ENCODE data around the gene DDX3X. TPM values are rescaled to one million over a fixed set of nuclear protein-coding genes. Genes with fewer than 3 reads are reported as not detected.

Gene DDX3X
- total RNA-seq, 1 experiment from 2014 or later: 338 TPM

DNA sequence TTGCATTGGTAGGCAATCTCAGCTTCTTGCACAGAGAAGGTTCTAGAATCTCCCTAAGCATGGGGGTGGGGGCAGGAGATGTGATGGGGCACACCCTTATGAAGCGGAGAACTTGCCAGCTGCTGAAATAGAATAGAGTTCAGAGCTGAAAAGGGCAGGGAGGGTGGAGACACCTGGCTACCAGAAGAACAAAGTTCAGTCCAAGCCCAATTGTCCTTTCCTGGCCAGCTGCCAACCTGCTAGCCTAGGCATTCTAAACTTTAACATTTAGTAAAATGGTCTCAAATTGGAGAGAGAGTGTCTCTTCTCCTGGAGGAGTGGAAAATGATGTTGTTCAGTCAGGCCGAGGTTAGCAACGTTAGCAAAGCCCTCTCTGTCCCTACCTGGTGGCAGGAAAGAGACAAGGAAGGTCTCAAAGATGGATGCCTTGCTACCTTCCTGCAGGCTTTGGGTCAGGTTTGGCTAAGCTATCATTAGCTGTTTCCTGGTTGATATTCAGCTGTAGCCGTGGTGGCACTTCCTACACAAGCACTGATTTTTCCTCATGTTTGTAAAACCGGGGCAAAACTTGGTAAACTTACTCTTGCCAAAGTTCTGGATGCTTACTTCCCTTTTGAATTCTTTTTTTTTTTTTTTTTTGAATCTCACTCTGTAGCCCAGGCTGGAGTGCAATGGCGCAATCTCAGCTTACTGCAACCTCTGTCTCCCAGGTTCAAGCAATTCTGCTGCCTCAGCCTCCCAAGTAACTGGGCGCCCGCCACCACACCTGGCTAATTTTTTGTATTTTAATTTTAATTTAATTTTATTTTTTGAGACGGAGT lies 78.5 kb downstream of the DDX3X start:
- no peak overlapping the region for H2AK5ac ChIP-seq (ENCODE audit: insufficient read length, low read length)
- H3K18ac ChIP-seq (ENCODE audit: insufficient read length, low read depth, low read length): no peak overlapping the region
- no peak overlapping the region for H4K91ac ChIP-seq (ENCODE audit: insufficient read length, low read depth, low read length)
- no peak overlapping the region for H4K5ac ChIP-seq (ENCODE audit: insufficient read length, low read depth, low read length)
- Mint-ChIP-seq H3K36me3 (ENCODE audit: insufficient read depth in 1 of 3, low read depth in 3 of 3) (peaks cover 4 to 10% (median 4%) of the 10 kb centered on the region in 3 experiments), H3K4me3 (no peak overlapping the region), H3K4me1 (peaks cover 0 to 4% of the 10 kb centered on the region in 2 experiments; a peak in 1 of 4 replicates), H3K9me3 (peaks cover 54 to 57% of the 10 kb centered on the region in 2 experiments), H3K27me3 (ENCODE audit: low read depth) (no peaks in the 10 kb centered on the region), H3K27ac (no peak overlapping the region)
- TF ChIP-seq, protein P1, sequence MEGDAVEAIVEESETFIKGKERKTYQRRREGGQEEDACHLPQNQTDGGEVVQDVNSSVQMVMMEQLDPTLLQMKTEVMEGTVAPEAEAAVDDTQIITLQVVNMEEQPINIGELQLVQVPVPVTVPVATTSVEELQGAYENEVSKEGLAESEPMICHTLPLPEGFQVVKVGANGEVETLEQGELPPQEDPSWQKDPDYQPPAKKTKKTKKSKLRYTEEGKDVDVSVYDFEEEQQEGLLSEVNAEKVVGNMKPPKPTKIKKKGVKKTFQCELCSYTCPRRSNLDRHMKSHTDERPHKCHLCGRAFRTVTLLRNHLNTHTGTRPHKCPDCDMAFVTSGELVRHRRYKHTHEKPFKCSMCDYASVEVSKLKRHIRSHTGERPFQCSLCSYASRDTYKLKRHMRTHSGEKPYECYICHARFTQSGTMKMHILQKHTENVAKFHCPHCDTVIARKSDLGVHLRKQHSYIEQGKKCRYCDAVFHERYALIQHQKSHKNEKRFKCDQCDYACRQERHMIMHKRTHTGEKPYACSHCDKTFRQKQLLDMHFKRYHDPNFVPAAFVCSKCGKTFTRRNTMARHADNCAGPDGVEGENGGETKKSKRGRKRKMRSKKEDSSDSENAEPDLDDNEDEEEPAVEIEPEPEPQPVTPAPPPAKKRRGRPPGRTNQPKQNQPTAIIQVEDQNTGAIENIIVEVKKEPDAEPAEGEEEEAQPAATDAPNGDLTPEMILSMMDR (conservative IDR thresholded peaks at IDR 0.05): peak; percentile 12; the same call in 1 of the 3 replicates
- H3K4me1 ChIP-seq (ENCODE audit: insufficient read depth, low read length): no peaks in the 10 kb centered on the region
- H3K4ac ChIP-seq (ENCODE audit: low read depth, low read length): no peak overlapping the region
- no peak overlapping the region for H3K56ac ChIP-seq (ENCODE audit: insufficient read length, low read depth, low read length)
- no peak overlapping the region for H3K14ac ChIP-seq (ENCODE audit: insufficient read depth, low read length)
- no peaks in the 10 kb centered on the region for H4K20me1 ChIP-seq (ENCODE audit: control insufficient read depth, insufficient read depth, insufficient read length)
- no peak overlapping the region for H2BK20ac ChIP-seq (ENCODE audit: low read depth, low read length, poor library complexity, severe bottlenecking)
- no peak overlapping the region for H2BK120ac ChIP-seq (ENCODE audit: low read depth, low read length, poor library complexity, severe bottlenecking)
- no peak overlapping the region for H3K9ac ChIP-seq (ENCODE audit: extremely low read depth, insufficient read length, low read length)
- H2AFZ ChIP-seq (ENCODE audit: low read length): no peak overlapping the region
- no peak overlapping the region for H3T11ph ChIP-seq (ENCODE audit: low read length)
- H2BK12ac ChIP-seq (ENCODE audit: insufficient read length, low read depth, low read length): no peak overlapping the region
- no peaks in the 10 kb centered on the region for H3K79me2 ChIP-seq (ENCODE audit: insufficient read depth, low read length)
- no peak overlapping the region for H2BK15ac ChIP-seq (ENCODE audit: low read depth, low read length)
- WGBS (ENCODE audit: extremely low coverage, insufficient read length, low lambda C conversion rate): no CpG with 5 or more reads among the region's 9 CpGs
- H3K23ac ChIP-seq (ENCODE audit: insufficient read length, low read depth, low read length): no peak overlapping the region
- DNase-seq: no peak
- H3K27me3 ChIP-seq (ENCODE audit: insufficient read depth, low read length): no peaks in the 10 kb centered on the region
- no peak overlapping the region for H4K8ac ChIP-seq (replicated peaks; ENCODE audit: insufficient read length, low read depth, low read length)
- no peaks in the 10 kb centered on the region for H3K23me2 ChIP-seq (ENCODE audit: insufficient read length, low read depth, low read length, poor library complexity, severe bottlenecking)
- H3K9me3 ChIP-seq (ENCODE audit: control insufficient read depth, low read depth, low read length): no peaks in the 10 kb centered on the region
- no peak overlapping the region for H2BK5ac ChIP-seq (ENCODE audit: insufficient read length, low read length)
- H3K4me2 ChIP-seq (ENCODE audit: insufficient read depth, insufficient read length, low read length): no peak overlapping the region
- peak overlapping the region; percentile 3 for H3K27ac ChIP-seq (ENCODE audit: insufficient read length, low read depth, low read length)
- H3K79me1 ChIP-seq (ENCODE audit: insufficient read depth, low read depth, low read length, poor library complexity, severe bottlenecking): no peaks in the 10 kb centered on the region

Other genes starting within 250 kb of the DDX3X start
- gene USP9X, start 248.7 kb upstream of the DDX3X start, total RNA-seq (2021): 268 and 284 TPM in 2 replicates
- not detected in 2 replicates for gene NYX, start 113.2 kb downstream of the DDX3X start, total RNA-seq (2021)